NK-92 (cell line): ENCODE results near the gene FRMD5.

Experiments used
- DNase-seq: peaks from one replicate; lab custom pipeline; 2025; ENCODE audit not compliant: unreplicated experiment; lab: John Stamatoyannopoulos, UW

Gene FRMD5

GRCh38 chr15:43981576-43981975 is 213.5 kb downstream of the FRMD5 start:
- no peak for DNase-seq

GRCh38 chr15:43977072-43977884 is 217.8 kb downstream of the FRMD5 start:
- no peak for DNase-seq

DNA sequence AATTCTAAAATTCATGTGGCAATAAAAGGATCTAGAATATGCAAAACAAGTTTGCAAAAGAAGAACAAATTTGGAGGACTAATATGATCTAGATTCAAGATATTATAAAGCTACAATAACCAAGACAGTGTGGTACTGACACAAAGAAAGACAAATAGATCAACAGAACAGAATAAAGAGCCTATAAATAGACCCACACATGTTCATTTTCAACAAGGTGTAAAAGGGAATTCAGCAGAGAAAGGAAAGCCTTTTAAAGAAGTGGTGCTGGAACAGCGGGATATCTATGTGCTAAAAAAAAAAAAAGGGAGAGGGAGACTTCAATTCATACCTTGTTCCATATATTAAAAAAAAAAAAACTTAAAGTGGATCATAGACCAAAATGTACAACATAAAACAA is 219.3 kb downstream of the FRMD5 start:
- no peak for DNase-seq

- DNase-seq = no peak
These were observed 219.7 kb downstream of the FRMD5 start for GRCh38 chr15:43975326-43975725.

DNA sequence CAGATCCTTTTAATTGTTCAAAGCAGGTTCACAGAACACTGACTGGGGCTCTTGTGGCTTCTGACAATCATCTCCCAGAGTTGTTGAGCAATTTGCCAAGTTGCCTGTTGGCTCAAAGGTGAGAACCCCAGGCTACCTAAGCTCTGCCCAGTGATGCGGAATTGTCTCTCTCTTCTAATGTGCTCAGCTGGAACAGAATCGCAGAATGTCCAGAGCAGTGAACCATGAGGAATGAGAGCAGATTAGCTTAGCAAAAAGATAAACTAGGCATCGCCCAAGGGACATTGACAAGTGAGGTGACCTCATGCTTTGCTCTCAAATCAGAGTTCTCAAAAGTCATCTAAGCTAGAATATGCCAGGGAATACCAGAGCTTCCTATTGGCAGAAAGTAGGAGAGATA is 220.2 kb downstream of the FRMD5 start:
- DNase-seq = no peak

GRCh38 chr15:43969802-43970375 is 225.2 kb downstream of the FRMD5 start:
- DNase-seq = no peak

DNA sequence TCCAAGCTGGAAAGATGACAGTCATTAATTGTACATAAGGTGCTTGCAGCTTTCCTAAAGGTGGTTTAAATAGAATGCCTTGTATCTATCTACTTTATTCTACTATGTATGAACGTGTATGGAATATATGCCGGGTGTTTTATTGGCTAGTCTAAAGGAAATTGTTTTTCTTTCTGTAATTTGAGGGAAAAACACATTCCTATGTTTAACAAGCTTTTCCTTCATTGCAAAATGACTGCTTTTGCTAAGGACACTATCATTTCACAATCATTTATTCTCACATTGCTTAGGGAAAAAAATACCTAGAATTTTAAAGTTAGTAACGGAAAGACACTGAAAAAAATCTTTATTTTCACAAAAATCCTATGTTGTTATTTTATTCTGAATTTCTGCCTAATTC is 226.5 kb downstream of the FRMD5 start:
- no peak for DNase-seq

DNA sequence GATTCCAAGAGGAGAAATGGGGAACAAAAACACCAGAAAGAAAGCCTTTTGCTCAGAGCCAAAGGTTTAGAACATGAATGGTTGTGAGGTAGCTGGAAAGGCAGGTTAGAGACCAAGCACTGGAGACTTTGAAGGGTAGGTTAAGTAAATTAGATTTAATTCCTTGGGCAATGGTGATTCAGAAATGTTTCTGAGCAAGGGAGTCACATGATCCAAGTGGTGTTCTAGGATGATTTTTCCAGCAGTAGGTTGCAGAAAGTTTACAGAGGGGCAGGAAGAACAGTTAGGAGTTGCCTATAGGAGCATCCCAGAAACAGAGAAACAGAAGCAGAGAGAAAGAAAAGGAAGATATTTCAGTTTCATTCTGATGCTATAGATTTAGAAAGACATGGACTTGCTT is 228.4 kb downstream of the FRMD5 start:
- no peak for DNase-seq

DNA sequence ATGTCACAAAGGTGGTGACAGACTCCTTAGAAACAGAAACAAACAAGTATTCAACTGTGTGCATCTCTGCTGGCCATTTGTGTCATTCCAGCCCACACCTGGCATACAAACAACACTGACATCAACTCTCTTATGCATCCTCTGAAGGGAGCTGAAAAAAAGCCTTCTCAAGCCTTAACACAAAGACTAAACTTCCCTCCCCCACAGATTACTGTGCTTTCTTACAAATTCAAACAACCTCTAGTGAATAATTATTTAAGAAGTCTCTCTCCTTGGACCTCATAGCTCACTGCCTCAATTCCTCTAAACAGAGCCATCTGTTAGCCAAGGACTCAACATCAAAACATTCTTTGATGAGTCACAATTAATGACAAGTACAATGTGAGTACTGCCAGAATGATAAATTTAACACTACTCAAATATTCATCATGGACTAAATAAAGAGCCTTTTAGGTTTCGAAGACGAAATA is 236.2 kb downstream of the FRMD5 start:
- DNase-seq = no peak

DNA sequence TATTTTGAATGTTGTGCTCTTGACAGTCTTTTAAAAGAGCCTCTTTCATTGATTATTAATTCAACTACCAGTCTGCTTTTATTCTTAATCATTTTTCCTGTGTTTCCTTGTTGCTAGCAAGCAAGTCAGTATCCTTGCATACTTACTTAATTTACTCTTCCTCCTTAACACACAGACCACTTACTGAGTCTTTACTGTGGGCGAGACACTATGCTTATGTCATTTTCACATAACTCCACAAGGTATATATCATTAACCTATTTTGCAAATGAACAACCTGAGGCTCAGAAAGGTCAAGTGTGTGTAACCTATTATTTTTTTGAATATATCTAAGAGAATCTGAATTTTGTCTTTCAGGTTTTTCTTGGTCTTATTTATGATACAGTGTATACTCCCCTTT is 237.3 kb downstream of the FRMD5 start:
- DNase-seq = no peak

GRCh38 chr15:43955140-43955539 is 239.9 kb downstream of the FRMD5 start:
- no peak for DNase-seq

DNA sequence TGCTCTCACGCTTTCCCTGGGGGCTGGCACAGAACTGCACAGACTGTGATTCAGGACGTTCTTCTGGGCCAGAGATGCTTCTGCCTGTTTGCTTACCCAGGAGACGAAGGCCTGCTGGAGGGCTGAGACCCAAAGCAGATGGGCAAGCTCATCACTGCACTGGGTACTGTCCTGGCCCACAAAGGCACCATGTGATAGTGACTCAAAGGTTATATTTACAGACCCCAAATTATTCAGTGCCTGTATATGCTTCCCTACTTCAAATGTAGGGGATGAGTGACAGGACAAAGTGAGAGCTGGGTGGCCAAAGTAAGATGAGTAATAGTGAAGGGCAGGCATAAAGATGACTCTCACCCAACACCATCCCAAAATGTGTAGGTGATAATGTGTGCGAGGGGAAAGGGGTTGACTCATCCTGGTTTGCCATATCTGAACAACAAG is 240.9 kb downstream of the FRMD5 start:
- DNase-seq = no peak

DNA sequence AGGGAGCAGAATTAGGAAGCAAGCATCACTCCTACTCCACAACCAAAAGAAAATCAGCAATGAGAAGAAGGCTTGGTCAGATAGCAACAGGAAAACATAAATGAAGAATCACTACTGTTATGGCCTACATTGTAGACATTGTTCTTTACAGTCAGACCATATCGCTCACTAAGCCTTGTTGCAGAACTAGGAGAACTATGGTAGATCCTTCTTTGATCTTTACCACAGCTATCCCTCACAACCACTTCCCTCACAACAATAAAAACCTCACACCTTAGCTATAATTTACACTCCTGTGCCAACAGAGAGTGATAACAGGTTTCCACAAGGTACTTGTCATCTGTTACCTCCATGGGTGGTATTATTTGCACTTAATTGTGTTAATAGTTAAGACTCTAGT is 241.7 kb downstream of the FRMD5 start:
- no peak for DNase-seq

DNA sequence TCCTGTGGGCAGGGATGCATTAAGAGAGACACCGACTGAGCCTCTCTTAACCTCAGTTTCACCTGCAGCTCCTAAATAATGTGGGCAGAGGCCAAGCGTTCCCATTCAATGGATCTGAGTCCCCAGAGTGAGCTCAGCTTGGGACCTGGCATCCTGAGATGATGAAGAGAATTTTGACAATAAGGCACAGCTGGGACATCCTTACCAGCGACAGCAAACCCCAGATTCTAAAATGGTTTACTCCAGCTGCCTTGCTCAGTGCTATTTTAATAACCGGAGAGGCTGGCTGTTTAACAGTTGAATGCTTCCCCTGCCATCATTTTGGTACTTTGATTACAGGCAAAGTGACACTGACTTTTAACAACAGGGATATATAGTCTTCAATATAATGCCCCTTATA is 244.5 kb downstream of the FRMD5 start:
- DNase-seq = no peak

DNA sequence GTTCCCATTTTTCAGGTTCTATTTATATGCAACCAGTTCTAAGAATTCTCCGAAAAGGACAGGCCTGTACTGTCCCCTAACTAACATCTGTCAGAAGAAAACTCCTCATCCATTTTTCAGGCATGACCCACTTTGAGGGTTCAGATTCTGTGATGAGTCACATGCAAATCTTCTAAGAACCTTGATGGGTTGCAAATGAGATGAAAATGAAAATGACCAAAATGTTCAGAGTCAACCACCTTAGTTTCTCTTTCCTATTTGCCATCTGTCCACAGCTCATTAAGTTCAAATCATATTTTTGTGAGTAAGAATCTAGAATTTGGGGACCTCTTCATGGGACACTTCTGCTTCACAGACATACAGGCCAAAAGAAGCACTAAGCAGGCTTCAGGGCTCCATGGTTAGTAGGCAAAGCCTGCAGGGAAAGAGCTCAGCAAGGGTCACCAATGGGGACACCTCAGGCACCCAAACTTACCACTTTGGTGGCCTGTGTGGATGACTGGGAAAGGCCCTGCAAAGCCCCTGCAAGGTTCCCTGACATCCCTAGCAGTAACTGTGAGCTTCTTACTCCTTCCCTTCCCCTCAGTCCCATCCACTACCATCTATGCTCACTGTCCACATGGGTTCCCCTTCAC is 246.3 kb downstream of the FRMD5 start:
- no peak for DNase-seq

DNA sequence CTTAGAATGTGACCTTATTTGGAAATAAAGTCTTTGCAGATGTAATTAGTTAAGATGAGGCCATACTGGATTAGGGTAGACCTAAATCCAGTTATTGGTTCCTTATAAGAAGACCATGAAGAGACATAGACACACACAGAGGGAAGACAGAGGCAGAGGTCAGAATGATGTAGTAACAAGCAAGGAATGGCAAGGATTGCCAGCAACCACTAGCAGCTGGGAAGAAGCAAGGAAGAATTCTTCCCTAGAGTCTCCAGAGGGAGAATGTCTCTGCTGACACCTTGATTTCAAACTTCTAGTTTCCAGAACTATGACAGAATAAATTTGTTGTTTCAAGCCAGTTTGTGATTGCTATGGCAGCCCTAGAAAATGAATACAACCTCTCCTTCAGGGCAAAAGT is 251.6 kb downstream of the FRMD5 start:
- DNase-seq = no peak

DNA sequence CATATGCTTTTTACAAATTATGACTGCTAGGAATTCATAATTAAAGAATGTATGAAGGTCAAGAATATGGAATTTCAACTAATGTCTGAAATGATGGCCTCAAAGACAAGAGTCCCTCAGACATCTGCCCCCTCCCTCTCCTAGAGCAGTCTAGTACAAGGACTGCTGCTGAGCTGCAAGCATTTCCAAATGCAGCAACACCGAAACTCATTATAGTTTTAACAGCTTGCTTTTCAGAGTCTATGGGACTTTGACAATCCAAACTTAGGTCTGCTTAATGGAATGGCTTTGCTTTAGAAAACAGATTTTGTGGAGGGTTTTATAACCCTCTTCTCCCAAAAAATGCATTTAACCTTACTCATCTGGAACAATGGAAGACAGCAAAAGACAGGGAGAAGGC is 252.9 kb downstream of the FRMD5 start:
- DNase-seq = no peak

DNA sequence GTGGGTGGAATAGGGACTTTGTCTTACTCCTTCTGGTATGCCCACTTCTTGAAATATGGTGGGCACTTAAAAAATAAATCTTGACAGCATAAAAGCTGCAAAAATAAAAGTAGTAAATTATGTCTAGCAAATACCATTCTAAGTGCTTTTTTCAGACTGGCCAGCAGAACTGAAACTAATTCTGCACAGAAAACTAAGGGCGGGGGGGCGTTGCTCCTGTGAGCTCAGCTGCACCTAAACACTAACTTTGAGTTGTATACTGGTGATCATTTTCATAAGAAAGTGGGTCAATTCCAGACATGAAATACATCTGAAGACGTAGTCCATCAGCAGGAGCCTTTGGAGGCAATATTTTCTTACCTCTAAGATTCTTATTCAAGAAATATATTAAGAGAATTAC is 253.5 kb downstream of the FRMD5 start:
- no peak for DNase-seq

- DNase-seq = no peak
These were observed 254.0 kb downstream of the FRMD5 start for GRCh38 chr15:43941071-43941470.

- no peak for DNase-seq
These were observed 256.0 kb downstream of the FRMD5 start for GRCh38 chr15:43939070-43939469.

DNA sequence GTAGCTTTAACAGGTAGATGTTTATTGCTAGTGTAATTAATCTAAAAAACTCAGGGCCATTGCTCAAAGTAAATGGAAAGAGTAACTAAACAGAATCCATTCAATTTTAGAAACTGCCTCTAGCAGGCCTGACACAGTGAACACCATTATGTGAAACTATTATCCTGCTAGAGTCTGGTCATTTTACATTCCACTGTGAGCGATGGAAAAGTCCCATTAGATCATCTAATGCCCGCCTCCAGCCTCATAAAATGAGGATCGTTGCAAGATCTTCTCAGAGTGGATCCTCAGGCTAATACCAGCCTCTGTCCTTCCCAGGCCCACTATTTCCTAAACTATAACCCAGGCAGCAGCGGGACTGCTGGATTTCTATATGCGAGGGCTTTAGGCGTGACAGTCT is 260.6 kb downstream of the FRMD5 start:
- DNase-seq = no peak

DNA sequence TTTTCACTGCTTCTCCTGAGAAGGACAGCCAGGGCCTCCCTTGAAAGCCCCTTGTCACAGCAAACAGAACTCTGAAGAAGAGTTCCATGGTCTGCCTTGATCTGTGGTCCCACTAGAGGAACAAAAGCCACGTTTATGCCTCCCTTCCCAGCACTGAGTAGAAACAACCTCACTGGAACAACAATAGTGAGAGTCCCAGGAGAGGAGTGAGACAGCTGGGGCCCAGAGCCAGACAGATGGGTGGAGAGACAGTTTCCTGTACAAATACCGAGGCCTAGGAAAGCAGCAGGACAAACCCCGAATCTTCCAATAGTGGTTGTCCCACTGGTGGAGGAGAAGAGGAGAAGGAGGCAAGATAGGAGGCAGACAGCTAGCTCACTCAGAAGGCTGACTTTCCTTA is 262.2 kb downstream of the FRMD5 start:
- DNase-seq = no peak
